SKM-1 (cell line): Measurements from ENCODE around the gene BMP6.
"Not testable (repeated sequence)": the region's sequence is repeated elsewhere in the genome, so short reads cannot be mapped to it uniquely, and the experiment has no call there.

Experiments
- DNase-seq: peaks from one replicate; lab custom pipeline; 2025; ENCODE audit not compliant: unreplicated experiment; lab: John Stamatoyannopoulos, UW

Gene BMP6

GRCh38 chr6:7880718-7881107 is 154.8 kb downstream of the BMP6 start:
- DNase-seq = no peak

GRCh38 chr6:7881765-7882500 is 156.0 kb downstream of the BMP6 start:
- DNase-seq = no peak

DNA sequence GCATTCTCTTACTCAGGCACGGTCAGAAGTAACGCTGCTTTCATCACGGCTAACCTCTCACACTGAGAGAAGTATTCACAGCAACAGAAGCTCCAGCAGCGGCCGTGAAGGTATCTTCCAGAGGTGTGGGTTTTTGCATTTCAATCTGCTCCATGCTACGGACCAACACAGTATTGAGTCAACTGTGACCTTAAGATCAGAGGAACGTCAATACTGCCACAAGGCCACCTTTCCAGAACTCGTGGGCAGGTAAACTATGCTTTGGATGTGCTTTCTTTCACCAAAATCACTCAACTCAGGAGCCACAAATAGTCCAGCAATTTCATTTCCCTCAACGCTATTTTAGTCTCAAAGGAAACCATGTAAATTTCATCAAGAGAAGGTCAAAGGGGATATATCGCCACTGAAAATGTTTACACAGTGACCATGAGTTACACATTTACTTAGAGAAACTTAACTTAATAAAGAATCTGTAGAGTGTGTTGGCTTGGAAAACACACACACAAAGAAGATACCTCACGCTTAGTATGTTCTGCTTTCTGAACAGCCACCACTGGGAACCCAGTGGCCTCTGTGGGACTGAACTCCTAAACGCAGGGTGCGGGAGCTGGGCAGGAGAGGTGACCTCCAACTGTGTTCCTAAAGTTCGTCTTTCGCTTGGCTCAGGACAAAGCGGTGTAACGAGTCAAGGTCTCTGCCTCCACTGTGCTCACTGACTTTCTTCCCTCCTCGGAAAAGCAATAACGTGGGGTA is 156.8 kb downstream of the BMP6 start:
- DNase-seq = no peak

DNA sequence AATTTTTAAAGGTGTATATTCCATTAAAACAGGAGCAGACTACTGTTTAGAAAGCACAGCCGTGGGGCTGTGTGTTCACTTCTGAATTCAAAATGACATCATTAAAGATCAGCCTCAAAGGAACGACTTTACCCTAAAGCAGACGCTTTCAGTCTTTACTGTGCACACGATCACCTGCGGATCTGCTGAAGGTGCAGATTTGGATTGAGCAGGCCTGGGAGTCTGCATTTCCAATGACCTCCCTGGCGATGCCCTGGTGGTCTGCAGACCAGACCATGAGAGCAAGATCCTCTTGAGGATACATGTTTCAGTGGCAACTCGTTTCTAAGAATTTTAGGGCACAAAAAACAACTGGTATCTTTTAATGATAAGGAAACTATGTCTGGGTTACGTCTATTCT is 157.5 kb downstream of the BMP6 start:
- no peak for DNase-seq

- no peak for DNase-seq
Observed at GRCh38 chr6:7886132-7886531, 160.2 kb downstream of the BMP6 start.

- DNase-seq = no peak
Observed at GRCh38 chr6:7887278-7887991, 161.5 kb downstream of the BMP6 start.

DNA sequence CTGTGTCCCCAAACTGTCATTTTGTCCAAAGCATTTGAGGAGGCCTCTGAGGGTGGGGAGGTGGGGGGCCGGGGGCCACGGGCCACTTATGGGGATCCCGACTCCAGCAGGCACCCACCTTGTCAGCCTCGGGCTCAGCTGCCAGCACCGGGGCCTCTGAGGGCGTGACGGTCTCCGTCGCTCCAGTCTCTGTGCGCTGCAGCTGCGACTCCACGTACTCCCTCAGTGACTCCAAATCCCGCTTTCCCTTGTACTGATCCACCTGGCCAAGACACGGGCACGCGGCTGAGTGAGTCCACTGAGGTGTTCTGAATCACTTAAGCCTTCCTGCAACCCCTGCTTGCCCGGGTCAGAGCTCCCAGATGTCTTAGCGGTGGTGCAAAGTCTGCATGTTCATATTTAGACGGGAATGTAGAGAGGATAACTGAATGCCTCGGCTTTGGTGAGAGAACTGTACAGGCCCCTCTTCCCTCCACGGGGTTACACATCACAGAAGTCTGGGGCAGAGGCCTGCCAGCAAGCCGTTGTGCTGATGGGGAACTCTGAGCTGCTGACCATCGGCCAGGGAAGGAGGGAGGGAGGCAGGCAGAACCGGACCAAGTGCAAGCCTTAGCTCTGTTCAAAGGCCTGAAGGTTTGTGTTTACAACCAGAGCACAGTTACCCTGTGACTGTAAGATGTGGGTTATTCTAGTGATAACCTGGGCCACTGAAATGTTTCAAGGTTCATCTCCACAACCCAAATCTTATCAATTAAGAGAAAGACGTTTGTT is 162.9 kb downstream of the BMP6 start:
- no peak for DNase-seq

DNA sequence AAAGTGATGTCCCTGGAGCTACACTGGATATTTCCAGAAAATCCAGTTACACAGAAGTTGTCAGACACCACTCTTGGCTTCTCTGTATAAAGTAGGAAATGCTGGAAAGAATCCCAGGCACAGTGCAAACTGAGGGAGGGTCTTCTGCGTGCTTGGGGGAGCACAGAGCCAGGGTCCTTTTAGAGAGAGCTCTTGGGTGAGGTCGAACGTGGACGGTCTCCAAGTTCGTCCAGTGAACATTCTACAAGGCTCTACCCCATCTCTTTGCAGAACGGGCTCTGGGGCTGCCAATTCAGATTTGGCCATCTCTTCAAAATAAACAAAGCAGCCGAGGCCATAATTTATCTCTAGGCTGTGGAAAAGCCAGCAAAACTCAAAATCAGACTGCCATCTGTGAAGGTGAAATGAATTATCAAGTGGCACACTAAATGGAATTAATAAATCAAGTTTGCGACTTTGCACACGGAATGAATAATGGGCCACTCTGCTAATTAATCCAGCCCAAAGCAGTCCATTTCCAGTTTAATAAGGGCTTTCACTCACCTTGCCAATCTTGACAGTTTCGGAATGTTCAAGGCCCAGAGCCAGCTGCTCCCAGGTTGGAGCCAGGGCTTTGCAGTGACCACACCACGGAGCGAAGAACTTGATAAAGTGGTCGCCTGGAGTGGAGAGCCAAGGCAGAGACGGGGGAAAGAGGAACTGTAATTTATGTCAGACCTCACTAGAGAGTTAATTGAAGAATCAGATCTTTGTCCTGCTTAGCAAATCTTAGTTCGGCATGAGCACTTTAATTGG is 165.4 kb downstream of the BMP6 start:
- DNase-seq = no peak

DNA sequence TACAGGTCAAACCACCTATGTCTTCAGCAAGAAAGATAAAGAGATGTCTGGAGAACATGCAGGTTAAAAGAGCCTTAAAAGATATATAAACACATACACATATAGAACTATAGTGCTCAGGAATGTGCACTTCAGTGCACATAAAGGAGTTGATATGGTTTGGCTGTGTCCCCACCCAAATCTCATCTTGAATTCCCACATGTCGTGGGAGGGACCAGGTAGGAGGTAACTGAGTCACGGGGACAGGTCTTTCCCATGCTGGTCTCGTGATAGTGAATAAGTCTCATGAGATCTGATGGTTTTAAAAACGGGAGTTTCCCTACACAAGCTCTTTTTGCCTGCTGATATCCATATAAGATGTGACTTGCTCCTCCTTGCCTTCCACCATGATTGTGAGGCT is 166.5 kb downstream of the BMP6 start:
- DNase-seq = not testable (repeated sequence)

- DNase-seq = no peak
Observed at GRCh38 chr6:7893342-7893741, 167.4 kb downstream of the BMP6 start.

GRCh38 chr6:7894262-7895124 is 168.6 kb downstream of the BMP6 start:
- DNase-seq = no peak

DNA sequence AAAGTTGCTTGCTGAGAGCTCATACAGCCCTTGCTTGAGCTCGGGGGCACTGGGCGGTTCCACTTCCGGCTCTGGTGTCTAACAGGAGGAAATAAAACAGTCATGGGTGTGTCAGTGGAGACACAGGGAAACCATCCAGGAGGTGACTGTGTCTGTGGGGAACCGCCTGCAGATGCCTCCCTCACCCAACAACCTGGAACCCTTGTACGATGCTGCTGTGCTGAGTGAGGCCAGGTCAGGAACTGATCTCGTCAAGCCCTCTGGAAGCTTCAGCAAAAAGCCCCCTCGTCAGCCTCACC is 169.2 kb downstream of the BMP6 start:
- no peak for DNase-seq

GRCh38 chr6:7896465-7896987 is 170.6 kb downstream of the BMP6 start:
- no peak for DNase-seq

DNA sequence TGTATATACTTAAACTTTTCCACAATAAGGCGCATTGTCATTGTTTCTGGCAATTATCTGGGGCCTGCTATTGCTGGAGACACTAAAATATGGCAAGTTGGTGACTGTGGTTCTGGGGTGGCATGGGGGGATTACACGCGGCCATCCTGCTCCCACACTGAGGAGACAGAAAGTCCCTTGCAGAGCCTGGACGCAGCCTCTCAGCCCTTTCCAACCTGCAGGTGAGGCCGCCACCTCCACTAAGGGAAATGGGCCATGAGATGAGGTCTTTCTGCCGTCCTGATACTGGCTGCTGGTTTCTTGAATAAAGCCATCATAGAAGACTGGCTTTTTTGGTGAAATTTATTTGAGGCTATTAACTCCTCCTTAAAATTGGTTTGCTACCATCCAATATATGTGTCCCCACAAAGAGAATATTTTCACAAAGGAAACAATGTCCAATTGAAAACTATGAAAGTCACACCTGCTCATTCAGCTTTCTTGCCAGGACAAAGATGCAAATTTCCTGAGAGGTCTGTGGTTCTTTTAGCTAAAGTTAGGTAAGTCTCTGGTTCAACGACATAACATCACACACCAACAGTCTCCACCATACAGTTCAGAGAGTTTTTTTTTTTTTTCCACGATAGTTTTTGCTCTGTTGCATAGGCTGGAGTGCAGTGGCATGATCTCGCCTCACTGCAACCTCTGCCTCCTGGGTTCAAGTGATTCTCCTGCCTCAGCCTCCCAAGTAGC is 171.7 kb downstream of the BMP6 start:
- DNase-seq = no peak

DNA sequence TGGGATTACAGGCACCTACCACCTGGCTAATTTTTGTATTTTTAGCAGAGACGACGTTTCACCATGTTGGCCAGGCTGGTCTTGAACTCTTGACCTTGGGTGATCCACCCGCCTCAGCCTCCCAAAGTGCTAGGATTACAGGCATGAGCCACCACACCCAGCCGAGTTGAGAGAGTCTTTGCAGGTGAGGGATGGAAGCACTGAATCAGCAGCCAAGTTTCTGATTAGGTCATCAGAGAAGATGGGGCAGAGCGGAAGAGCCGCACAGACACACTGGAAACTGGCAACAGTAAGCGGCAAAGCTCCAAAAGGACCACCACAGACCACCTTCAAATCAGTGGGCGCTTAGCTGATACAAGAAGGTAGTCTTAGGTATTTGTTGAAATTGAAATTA is 172.3 kb downstream of the BMP6 start:
- DNase-seq = not testable (repeated sequence)

- no peak for DNase-seq
Observed at GRCh38 chr6:7899101-7899888, 173.4 kb downstream of the BMP6 start.

- no peak for DNase-seq
Observed at GRCh38 chr6:7899889-7900213, 174.0 kb downstream of the BMP6 start.

GRCh38 chr6:7900621-7901020 is 174.7 kb downstream of the BMP6 start:
- no peak for DNase-seq
